IPS-15b (cell line): ENCODE measurements around the gene KANSL1.
"Not testable (repeated sequence)": the region's sequence is repeated elsewhere in the genome, so short reads cannot be mapped to it uniquely, and the experiment has no call there.

Source experiments
- H3K27me3 ChIP-seq: one replicate; pipeline ENCODE4 v1.6.1; 2013; ENCODE audit warnings: low read length; ENCODE audit not compliant: control insufficient read depth, insufficient read depth
- H3K36me3 ChIP-seq: one replicate; pipeline ENCODE4 v1.6.1; 2013; ENCODE audit warnings: low read length; ENCODE audit not compliant: control insufficient read depth, insufficient read depth
- H3K4me1 ChIP-seq: one replicate; pipeline ENCODE4 v1.6.1; 2013; ENCODE audit warnings: mild to moderate bottlenecking, low read length; ENCODE audit not compliant: control insufficient read depth, insufficient read depth
- H3K4me3 ChIP-seq: one replicate; pipeline ENCODE4 v1.5.1; 2013; ENCODE audit warnings: low read depth, low read length
- H3K9ac ChIP-seq: one replicate; pipeline ENCODE4 v1.6.1; 2013; ENCODE audit warnings: low read depth, mild to moderate bottlenecking, low read length
- H3K9me3 ChIP-seq: one replicate; pipeline ENCODE4 v1.6.1; 2013; ENCODE audit warnings: mild to moderate bottlenecking, low read length; ENCODE audit not compliant: control insufficient read depth, insufficient read depth

The KANSL1 gene

GRCh38 chr17:46190763-46191162, 2.5 kb downstream of the KANSL1 start:
- Histone ChIP-seq H3K27me3 (no peaks in the 10 kb centered on the region), H3K9ac (no peak overlapping the region), H3K36me3 (no peaks in the 10 kb centered on the region), H3K4me1 (peaks cover 40% of the 10 kb centered on the region), H3K9me3 (no peaks in the 10 kb centered on the region), H3K4me3 (peak overlapping the region; percentile 95)

DNA sequence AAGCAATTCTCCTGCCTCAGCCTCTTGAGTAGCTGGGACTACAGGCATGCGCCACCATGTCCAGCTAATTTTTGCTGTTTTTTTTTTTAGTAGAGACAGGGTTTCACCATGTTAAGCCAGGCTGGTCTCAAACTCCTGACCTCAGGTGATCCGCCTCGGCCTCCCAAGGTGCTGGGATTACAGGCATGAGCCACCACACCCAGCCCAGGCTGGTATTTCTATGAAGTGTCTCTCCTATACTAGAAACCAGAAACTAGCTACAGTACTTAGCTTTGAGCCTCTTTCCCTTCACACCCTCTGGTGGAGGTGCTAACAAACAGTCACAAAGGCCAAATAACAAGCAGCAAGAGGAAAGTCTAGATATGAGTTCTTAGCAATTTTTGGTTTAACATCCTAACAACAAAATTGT, 6.4 kb downstream of the KANSL1 start:
- not testable (repeated sequence) for H3K27me3 ChIP-seq, H3K9me3 ChIP-seq, H3K4me3 ChIP-seq, H3K9ac ChIP-seq, H3K36me3 ChIP-seq
- peaks cover 58% of the 10 kb centered on the region for H3K4me1 ChIP-seq

GRCh38 chr17:46184696-46185095, 8.5 kb downstream of the KANSL1 start:
- no peak overlapping the region for H3K4me3 ChIP-seq
- H3K9me3 ChIP-seq: no peaks in the 10 kb centered on the region
- H3K27me3 ChIP-seq: no peaks in the 10 kb centered on the region
- peaks cover 56% of the 10 kb centered on the region for H3K4me1 ChIP-seq
- no peaks in the 10 kb centered on the region for H3K36me3 ChIP-seq
- no peak overlapping the region for H3K9ac ChIP-seq

- peaks cover 62% of the 10 kb centered on the region for H3K4me1 ChIP-seq
- H3K27me3 ChIP-seq, H3K36me3 ChIP-seq, H3K4me3 ChIP-seq, H3K9me3 ChIP-seq, H3K9ac ChIP-seq: not testable (repeated sequence)
Measured at GRCh38 chr17:46183383-46183782, 9.8 kb downstream of the KANSL1 start.

- no peak overlapping the region for H3K9ac ChIP-seq
- H3K36me3 ChIP-seq: no peaks in the 10 kb centered on the region
- peaks cover 59% of the 10 kb centered on the region for H3K4me1 ChIP-seq
- no peaks in the 10 kb centered on the region for H3K9me3 ChIP-seq
- H3K27me3 ChIP-seq: no peaks in the 10 kb centered on the region
- no peak overlapping the region for H3K4me3 ChIP-seq
Measured at GRCh38 chr17:46182961-46183360, 10.3 kb downstream of the KANSL1 start.

GRCh38 chr17:46181940-46182339, 11.3 kb downstream of the KANSL1 start:
- Histone ChIP-seq H3K9ac (no peak overlapping the region), H3K4me3 (no peak overlapping the region), H3K9me3 (no peaks in the 10 kb centered on the region), H3K36me3 (no peaks in the 10 kb centered on the region), H3K4me1 (peaks cover 49% of the 10 kb centered on the region), H3K27me3 (no peaks in the 10 kb centered on the region)

GRCh38 chr17:46181316-46181715, 11.9 kb downstream of the KANSL1 start:
- peaks cover 47% of the 10 kb centered on the region for H3K4me1 ChIP-seq
- not testable (repeated sequence) for H3K9me3 ChIP-seq

DNA sequence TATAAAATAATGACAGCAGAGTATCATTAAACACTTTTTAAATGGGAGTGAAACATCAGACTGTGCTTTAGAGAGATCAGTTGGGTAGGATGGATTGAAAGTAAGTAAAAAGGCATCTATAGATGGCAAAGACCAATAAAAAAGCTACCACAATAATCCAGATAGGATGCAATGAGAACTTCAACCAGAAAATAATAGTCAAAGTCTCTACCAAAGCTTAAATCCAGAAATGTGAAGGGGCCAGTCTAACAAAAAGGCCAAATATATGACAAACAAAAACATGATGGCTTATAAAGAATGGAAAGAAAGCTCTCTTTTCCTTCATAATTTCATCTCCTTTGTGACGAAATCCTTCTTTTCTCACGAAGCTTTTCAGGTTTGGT, 12.3 kb downstream of the KANSL1 start:
- Histone ChIP-seq H3K4me3 (no peak overlapping the region), H3K9me3 (no peaks in the 10 kb centered on the region), H3K9ac (no peak overlapping the region), H3K4me1 (peaks cover 46% of the 10 kb centered on the region), H3K36me3 (no peaks in the 10 kb centered on the region), H3K27me3 (no peaks in the 10 kb centered on the region)

More at GRCh38 chr17:46181316-46181715, 11.9 kb downstream of the KANSL1 start:
- H3K27me3 ChIP-seq, H3K36me3 ChIP-seq, H3K4me3 ChIP-seq, H3K9ac ChIP-seq: not testable (repeated sequence)

DNA sequence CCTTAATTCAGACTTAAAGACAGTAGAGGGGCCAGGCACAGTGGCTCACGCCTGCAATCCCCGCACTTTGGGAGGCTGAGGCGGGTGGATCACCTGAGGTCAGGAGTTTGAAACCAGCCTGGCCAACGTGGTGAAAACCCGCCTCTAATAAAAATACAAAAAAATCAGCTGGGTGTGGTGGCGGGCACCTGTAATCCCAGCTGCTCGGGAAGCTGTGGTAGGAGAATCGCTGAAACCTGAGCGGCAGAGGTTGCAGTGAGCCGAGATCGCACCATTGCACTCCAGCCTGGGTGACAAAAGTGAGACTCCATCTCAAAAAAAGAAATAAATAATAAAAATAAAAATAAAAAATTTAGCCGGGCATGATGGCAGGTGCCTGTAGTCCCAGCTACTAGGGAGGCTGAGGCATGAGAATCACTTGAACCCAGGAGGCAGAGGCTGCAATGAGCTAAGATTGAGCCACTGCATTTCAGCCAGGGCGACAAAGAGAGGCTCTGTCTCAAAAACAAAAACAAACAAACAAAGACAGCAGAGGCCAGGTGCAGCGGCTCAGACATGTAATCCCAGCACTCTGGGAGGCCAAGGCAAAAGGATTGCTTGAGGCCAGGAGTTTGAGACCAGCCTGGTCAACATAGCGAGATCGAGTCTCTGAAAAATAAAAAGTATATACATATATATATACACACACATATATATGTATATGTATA, 12.9 kb downstream of the KANSL1 start:
- peak overlapping the region; percentile 4 for H3K4me3 ChIP-seq
- H3K4me1 ChIP-seq: peaks cover 46% of the 10 kb centered on the region
- H3K9ac ChIP-seq, H3K9me3 ChIP-seq, H3K27me3 ChIP-seq, H3K36me3 ChIP-seq: not testable (repeated sequence)

DNA sequence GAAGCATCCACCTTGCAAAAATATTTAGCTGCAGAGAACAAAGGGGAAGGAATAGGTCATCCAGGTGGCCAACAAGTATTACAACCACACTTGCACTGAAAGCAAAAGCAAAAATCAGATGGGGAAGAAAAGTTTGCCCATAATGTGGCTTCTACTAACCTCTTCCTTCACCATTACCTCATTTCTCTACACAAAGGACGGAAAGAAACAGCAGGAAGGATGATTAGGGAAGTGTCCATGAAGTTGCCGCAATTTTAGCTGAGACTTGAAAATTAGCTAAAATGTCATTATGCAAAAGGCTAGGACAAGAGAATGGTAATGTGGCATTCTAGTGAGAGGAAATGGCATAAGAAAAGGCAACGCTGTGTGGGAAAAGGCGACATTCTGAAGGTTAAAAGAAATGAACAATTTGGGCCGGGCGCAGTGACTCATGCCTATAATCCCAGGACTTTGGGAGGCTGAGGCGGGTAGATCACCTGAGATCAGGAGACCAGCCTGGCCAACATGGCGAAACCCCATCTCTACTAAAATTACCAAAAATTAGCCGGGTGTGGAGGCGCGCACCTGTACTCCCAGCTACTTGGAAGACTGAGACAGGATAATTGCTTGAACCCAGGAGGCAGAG, 13.7 kb downstream of the KANSL1 start:
- Histone ChIP-seq H3K9ac (no peak overlapping the region), H3K4me3 (peak overlapping the region; percentile 4), H3K36me3 (no peaks in the 10 kb centered on the region), H3K9me3 (no peaks in the 10 kb centered on the region), H3K27me3 (no peaks in the 10 kb centered on the region), H3K4me1 (peaks cover 42% of the 10 kb centered on the region)

GRCh38 chr17:46178550-46179214, 14.5 kb downstream of the KANSL1 start:
- no peak overlapping the region for H3K9ac ChIP-seq
- no peaks in the 10 kb centered on the region for H3K27me3 ChIP-seq
- H3K4me1 ChIP-seq: peaks cover 36% of the 10 kb centered on the region
- H3K9me3 ChIP-seq: no peaks in the 10 kb centered on the region
- no peaks in the 10 kb centered on the region for H3K36me3 ChIP-seq
- no peak overlapping the region for H3K4me3 ChIP-seq

DNA sequence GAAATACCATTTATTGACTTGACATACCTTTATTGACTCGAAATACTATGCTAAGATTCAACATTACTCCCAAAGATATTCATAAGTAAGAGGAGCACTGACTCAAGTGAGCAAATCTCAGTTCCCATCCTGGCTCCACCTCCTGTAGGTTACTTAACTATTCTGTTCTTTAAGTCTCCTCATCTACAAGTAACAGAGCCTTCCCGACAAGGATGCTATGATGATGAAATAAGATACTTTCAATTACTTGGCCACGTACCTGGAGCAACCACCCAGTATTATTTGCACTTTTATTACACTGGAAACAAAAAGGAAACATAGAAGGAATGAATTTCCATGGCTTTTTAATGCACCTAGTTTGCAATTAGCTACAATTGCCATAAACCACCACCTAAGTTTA, 16.3 kb downstream of the KANSL1 start:
- H3K9ac ChIP-seq: no peak overlapping the region
- H3K4me1 ChIP-seq: peaks cover 24% of the 10 kb centered on the region
- no peaks in the 10 kb centered on the region for H3K27me3 ChIP-seq
- H3K9me3 ChIP-seq: no peaks in the 10 kb centered on the region
- no peak overlapping the region for H3K4me3 ChIP-seq
- no peaks in the 10 kb centered on the region for H3K36me3 ChIP-seq
